Globus pallidus (tissue), 1 donor: ENCODE measurements around the gene FIS1.
"Not testable (repeated sequence)": the region's sequence is repeated elsewhere in the genome, so short reads cannot be mapped to it uniquely, and the experiment has no call there.

Experiments used
- DNase-seq: peaks from one replicate; pipeline ENCODE4 v3.0.0-alpha.2; 2015; ENCODE audit warnings: low spot score

Gene FIS1

GRCh38 chr7:101203740-101204738, 40.8 kb downstream of the FIS1 start:
- not testable (repeated sequence) for DNase-seq

GRCh38 chr7:101202603-101202918, 42.3 kb downstream of the FIS1 start:
- DNase-seq = no peak

GRCh38 chr7:101201695-101202602, 42.9 kb downstream of the FIS1 start:
- DNase-seq = no peak

GRCh38 chr7:101200862-101201599, 43.9 kb downstream of the FIS1 start, which contains the start of gene MOGAT3:
Gene MOGAT3, minus strand, starts transcription at chr7:101201036. Its CDS starts 182 bp downstream, at chr7:101200854.
- no peak for DNase-seq

- DNase-seq = no peak
Observed at GRCh38 chr7:101200504-101200861, 44.4 kb downstream of the FIS1 start.

- not testable (repeated sequence) for DNase-seq
Observed at GRCh38 chr7:101199522-101199921, 45.4 kb downstream of the FIS1 start.

- DNase-seq = no peak
Observed at GRCh38 chr7:101198476-101198875, 46.4 kb downstream of the FIS1 start.

GRCh38 chr7:101197991-101198390, 46.9 kb downstream of the FIS1 start:
- no peak for DNase-seq

- no peak for DNase-seq
Observed at GRCh38 chr7:101195884-101196283, 49.0 kb downstream of the FIS1 start.
